ENCODE results near the gene CPLX4. TPM values are rescaled to one million over a fixed set of nuclear protein-coding genes. Genes with fewer than 3 reads are reported as not detected.

The CPLX4 gene
- total and polyA plus RNA-seq, 11 donors, result not detected

DNA sequence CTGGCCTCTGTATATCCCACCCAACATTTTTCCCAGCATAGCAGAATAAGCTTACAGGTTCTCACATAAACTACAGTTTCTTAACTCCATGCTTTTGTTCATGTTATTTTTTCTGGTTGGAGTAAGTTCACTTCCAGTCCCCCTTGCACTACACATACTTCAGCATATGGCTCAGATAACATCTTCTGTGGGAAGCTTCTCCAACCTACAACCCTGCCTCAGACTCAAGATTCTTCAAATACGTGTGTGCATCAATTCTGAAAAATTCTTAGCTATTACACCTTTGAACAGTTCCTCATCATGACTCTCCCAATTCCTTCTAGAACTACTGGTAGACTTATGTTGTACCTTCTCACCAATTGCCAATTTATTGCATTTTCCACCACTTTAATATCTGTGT is 7.5 kb upstream of the CPLX4 start:
- H3K27me3 ChIP-seq, result no peaks in the 10 kb centered on the region
- TF ChIP-seq POLR2A (IDR thresholded peaks at IDR 0.05), result no peak
- TF ChIP-seq, protein P1, sequence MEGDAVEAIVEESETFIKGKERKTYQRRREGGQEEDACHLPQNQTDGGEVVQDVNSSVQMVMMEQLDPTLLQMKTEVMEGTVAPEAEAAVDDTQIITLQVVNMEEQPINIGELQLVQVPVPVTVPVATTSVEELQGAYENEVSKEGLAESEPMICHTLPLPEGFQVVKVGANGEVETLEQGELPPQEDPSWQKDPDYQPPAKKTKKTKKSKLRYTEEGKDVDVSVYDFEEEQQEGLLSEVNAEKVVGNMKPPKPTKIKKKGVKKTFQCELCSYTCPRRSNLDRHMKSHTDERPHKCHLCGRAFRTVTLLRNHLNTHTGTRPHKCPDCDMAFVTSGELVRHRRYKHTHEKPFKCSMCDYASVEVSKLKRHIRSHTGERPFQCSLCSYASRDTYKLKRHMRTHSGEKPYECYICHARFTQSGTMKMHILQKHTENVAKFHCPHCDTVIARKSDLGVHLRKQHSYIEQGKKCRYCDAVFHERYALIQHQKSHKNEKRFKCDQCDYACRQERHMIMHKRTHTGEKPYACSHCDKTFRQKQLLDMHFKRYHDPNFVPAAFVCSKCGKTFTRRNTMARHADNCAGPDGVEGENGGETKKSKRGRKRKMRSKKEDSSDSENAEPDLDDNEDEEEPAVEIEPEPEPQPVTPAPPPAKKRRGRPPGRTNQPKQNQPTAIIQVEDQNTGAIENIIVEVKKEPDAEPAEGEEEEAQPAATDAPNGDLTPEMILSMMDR (IDR thresholded peaks at IDR 0.05), result no peak
- no peak for DNase-seq
- no peak overlapping the region for H3K27ac ChIP-seq
- no peak overlapping the region for H3K4me3 ChIP-seq
- ATAC-seq, result no peak
- H3K36me3 ChIP-seq, result peaks cover 0 to 52% (median 46%) of the 10 kb centered on the region in 9 donors
- no peaks in the 10 kb centered on the region for H3K4me1 ChIP-seq
- WGBS, 4 donors, result 88 to 99% (median 91%) methylated on average over 1 of the region's 1 CpG
- H3K9me3 ChIP-seq, result no peaks in the 10 kb centered on the region
- intact Hi-C loops (cut with DNase I), result no loop called here

DNA sequence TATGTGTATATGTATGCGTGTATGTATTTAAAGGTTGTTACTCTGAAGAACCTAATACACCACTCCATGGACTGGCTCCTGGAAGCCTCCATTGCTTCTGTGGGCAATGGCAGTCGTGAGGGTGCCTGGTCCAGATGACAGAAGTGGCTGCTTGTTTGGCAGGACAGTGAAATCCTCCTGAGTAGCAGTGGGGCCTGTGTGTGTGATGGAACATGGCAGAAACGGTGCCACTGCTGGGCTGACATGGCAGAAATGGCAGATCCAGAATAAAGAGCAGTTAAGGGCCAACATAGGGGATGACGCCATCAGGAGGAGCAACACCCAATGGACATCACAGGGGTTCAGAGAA is 6.1 kb upstream of the CPLX4 start:
- no peak for DNase-seq
- Histone ChIP-seq H3K4me3 (no peak overlapping the region), H3K9me3 (no peaks in the 10 kb centered on the region), H3K36me3 (peaks cover 0 to 38% (median 33%) of the 10 kb centered on the region in 9 donors), H3K27me3 (peaks cover 0 to under 1% (median 0%) of the 10 kb centered on the region in 9 donors), H3K4me1 (no peaks in the 10 kb centered on the region), H3K27ac (no peak overlapping the region)
- intact Hi-C loops (cut with DNase I), result loop anchor here in 1 of 10 donors (5.0 kb wide), 1 partner anchor 58 kb away; no protein-coding TSS in a partner anchor
- TF ChIP-seq, protein P1 (IDR thresholded peaks at IDR 0.05), result no peak
- no peak for TF ChIP-seq POLR2A (IDR thresholded peaks at IDR 0.05)
- ATAC-seq, result no peak
- WGBS, 4 donors, result 93 to 98% (median 95%) methylated on average over 4 of the region's 4 CpGs

DNA sequence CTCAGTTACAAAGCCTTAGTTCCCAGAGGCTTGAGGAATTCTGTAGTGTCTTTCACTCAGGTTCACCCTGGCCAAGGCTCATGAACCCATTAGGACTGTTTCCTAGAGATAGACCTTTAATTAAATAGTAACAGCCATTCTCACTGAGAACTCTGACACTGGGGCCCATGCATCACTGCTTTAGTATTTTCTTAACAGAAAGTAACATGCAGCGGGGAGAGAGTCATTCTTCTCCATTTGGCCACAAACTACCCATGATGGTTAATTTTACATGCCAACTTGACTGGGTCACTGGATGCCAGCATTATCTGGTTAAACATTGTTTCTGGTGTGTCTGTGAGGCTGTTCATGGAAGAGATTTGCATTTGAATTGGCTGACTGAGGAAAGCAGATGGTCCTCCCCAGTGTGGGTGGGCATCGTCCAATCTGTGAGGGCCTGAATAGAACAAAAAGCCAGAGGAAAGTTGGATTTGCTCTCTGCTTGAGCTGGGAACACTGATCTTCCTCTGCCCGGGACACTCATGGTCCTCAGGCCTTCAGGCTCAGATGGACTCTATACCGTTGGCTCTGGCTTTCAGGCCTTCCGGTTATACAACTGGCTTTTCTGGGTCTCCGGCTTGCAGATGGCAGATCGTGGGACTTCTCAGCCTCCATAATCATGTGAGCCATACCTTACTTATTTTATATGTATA is 5.6 kb upstream of the CPLX4 start:
- Histone ChIP-seq H3K27me3 (peaks cover 0 to 6% (median 0%) of the 10 kb centered on the region in 9 donors), H3K27ac (no peak overlapping the region), H3K9me3 (no peaks in the 10 kb centered on the region), H3K4me3 (no peak overlapping the region), H3K4me1 (no peaks in the 10 kb centered on the region), H3K36me3 (peaks cover 0 to 33% (median 27%) of the 10 kb centered on the region in 9 donors)
- TF ChIP-seq, protein P1 (IDR thresholded peaks at IDR 0.05), result no peak
- no peak for TF ChIP-seq POLR2A (IDR thresholded peaks at IDR 0.05)
- 93 to 98% (median 96%) methylated on average over 6 to 7 of the region's 7 CpGs for WGBS, 4 donors
- intact Hi-C loops (cut with DNase I), result loop anchor here in 1 of 10 donors (5.0 kb wide), 1 partner anchor 58 kb away; no protein-coding TSS in a partner anchor
- ATAC-seq, result no peak
- DNase-seq, result no peak

DNA sequence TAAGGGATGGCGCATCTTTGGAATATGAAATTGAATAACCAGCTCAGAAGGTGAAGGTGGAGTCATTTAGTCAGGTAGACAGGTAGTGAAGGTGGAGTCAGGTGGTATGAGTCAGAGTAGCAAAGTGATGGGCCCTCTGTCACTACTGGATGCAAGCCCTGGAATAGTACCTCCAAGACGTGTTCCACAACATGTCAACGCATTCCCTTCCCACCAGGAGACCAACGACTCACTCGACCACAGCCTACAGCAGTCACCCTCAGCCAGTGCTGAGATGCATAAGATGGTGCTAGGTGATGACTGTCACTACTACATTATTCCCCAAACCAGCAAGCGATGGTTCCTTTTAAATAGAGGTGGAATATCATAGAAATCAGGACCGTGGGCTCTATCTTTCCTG is 6.8 kb downstream of the CPLX4 start:
- TF ChIP-seq, protein P1 (IDR thresholded peaks at IDR 0.05), result no peak
- TF ChIP-seq POLR2A (IDR thresholded peaks at IDR 0.05), result no peak
- H3K4me3 ChIP-seq, result no peak overlapping the region
- 67 to 70% (median 68%) methylated on average over 7 of the region's 7 CpGs for WGBS, 4 donors
- no peak overlapping the region for H3K27ac ChIP-seq
- H3K9me3 ChIP-seq, result no peaks in the 10 kb centered on the region
- intact Hi-C loops (cut with DNase I), result no loop called here
- DNase-seq, result no peak
- peaks cover 0 to 31% (median 11%) of the 10 kb centered on the region in 9 donors for H3K27me3 ChIP-seq
- ATAC-seq, result no peak
- no peaks in the 10 kb centered on the region for H3K36me3 ChIP-seq
- H3K4me1 ChIP-seq, result peaks cover 0 to 10% (median 4%) of the 10 kb centered on the region in 12 donors

All from heart left ventricle (tissue), 16 donors.